Activated gamma-delta T cell treated with Interleukin-2 at 50 U/mL for 16 hours (primary cell): Measurements from ENCODE around the gene CHST6.
A peak's percentile ranks its signal among the peaks of the same experiment; 100 is the strongest.
"Not testable (repeated sequence)": the region's sequence is repeated elsewhere in the genome, so short reads cannot be mapped to it uniquely, and the experiment has no call there.

Experiments
- DNase-seq: peaks from one replicate; pipeline ENCODE4 v3.0.0-alpha.2; 2020

Gene CHST6

GRCh38 chr16:75432828-75433731 is 62.2 kb downstream of the CHST6 start, which contains the start of gene CFDP1:
CFDP1 (minus strand) TSS chr16:75433503; CDS start chr16:75433352, 151 bp downstream.
- DNase-seq, result peak; percentile 95

GRCh38 chr16:75429621-75430403 is 65.4 kb downstream of the CHST6 start:
- DNase-seq, result no peak

GRCh38 chr16:75426524-75426923 is 68.7 kb downstream of the CHST6 start:
- not testable (repeated sequence) for DNase-seq

GRCh38 chr16:75424105-75424762 is 71.0 kb downstream of the CHST6 start:
- not testable (repeated sequence) for DNase-seq

- DNase-seq, result no peak
Measured at GRCh38 chr16:75423723-75424104, 71.5 kb downstream of the CHST6 start.
